ENCODE measurements around the gene CFDP1.
"Not testable (repeated sequence)": the region's sequence is repeated elsewhere in the genome, so short reads cannot be mapped to it uniquely, and the experiment has no call there.

The CFDP1 gene

DNA sequence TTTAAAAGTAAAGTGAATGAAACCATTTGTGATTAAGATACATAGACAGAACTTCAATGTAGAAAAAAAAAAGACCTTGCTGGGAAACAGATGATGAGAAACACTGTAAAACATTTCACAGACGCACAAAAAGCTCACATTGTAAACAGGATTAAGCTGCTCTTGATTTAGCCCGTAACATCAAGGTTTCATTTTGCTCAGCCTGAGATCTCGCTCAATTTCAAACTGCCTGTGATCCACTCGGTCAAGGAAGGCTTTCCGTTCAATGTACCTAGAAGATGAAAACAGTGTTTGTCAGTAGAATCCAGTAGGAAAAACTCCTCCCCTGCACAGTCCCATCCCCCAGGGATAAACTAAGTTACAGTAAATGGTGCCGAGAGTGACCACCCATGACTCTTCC lies 139.5 kb downstream of the CFDP1 start:
- DNase-seq (ENCODE audit: low spot score) = no peak

DNA sequence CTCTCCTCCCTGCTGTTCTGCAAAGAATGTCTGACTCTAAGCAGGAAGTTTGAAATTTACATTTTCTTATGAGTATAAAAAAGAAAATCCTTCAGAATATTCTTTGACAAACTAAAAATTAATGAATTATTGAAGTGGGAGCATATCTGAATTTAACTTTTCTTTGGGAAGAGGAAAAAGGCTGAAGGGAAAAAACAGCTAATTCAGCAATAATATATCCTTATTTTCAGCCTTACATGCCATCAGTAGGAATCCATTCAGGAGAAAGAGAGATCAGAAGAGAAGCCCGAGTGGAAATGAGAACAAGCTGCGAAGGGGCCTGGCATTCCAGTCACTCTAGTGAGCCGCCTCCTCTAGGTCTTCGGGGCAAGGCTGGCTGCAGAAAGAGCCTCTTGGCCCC lies 140.1 kb downstream of the CFDP1 start:
- DNase-seq (ENCODE audit: low spot score) = no peak

DNA sequence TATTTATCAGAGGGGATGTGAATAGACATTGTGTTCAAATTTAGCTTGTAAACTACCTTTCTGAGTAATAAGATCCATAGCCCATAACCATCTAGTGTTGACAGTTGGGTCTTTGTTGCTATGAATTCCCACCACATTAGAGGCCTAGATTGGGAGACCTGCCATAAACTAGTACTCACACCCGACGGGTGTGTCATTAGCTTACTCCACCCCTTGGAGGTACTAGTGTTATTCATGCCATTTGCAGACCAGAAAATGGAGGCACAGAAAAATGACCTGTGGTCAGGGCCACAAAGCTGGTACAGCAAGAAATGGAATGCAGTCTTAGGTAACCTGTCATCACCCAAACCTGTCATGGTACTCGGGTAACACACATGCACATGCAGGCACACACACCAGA lies 140.6 kb downstream of the CFDP1 start:
- no peak for DNase-seq (ENCODE audit: low spot score)

DNA sequence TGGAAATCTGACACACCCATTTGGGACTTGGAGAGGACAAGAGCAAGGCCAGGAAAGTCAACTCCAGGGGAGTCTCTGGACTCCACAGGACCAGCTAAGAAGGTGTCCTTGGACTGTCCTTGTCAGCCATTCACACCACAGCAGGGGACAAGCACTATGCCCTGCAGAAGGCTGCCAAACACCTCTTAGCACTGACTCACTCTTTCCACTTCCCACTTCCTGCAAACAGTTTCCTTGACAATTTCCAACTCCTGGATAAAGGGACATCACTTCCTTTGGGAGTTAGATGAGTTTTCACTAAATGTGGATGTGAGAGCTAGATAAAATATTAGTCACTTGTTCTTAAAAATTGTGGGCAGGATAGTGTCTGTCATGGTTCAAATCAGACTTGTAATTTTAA lies 144.1 kb downstream of the CFDP1 start:
- no peak for DNase-seq (ENCODE audit: low spot score)

DNA sequence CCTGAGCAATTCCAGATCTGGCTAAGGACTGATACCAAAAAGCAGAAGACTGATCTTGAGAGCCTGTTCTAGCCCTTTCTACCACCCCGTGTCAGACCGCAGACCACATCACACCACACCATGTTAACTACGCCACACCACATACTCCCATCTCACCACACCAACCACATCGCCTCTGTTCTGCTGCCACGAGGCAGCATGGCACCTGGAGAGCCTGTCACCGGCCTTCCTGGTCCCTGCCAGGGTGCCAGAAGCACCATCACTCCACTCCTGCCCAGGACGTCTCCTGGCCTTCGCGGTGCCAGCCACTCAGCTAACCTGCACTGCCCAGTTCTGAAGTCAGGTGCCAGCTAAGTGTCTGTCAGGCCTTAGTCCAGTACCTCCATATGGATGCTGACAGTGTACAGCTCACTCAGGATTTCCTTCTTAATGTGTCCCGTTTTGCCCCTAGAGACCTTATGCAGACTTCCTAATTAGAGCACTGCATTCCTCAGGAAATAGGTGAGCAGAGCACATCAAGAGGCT lies 144.6 kb downstream of the CFDP1 start:
- DNase-seq (ENCODE audit: low spot score) = no peak

DNA sequence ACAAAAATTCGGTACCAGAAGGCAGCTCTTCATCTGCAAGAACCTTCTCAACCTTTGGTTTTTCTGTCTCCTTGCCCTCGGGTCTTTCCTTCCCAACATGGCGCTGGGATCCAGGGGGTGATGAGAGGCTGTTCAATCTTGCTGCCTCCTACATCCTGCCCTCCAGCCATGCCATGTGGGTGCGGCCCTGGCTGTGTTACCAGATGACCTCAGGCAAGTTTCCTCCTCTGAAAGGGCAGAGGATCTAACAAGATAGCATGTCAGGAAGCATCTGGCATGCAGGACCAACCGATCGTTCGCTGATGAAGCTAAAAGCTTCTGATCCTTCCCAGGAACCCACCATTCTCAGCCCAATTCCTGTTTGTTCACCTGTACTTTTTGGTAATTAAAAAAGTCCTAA lies 145.1 kb downstream of the CFDP1 start:
- no peak for DNase-seq (ENCODE audit: low spot score)

DNA sequence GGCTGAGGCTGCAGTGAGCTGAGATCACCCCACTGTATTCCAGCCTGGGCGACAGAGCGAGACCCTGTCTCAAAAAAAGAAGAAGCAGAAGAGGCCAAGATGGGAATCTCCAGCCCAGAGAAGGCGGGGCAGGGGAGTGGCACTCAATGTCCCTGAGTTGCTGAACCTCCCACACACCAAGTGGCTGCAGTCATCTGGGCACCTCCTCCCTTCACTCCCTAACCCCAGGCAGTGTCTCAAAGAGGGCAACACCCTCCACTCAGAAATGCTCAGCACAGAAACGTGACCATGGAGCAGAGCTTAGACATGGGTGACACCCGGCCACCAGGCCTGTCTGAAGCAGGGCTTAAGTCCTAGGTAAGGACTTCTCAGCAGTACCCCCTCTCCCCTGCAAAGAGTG lies 145.6 kb downstream of the CFDP1 start:
- DNase-seq (ENCODE audit: low spot score) = no peak

DNA sequence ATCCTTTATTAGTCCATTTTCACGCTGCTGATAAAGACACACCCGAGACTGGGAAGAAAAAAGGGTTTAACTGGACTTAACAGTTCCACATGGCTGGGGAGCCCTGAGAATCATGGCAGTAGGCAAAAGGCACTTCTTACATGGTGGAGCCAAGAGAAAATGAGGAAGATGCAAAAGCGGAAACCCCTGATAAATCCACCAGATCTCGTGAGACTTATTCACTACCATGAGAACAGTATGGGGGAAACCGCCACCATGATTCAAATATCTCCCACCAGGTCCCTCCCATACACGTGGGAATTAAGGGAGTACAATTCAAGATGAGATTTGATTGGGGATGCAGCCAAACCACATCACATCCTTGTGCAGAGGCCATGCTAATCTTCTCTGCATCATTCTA lies 146.9 kb downstream of the CFDP1 start:
- DNase-seq (ENCODE audit: low spot score) = no peak

DNA sequence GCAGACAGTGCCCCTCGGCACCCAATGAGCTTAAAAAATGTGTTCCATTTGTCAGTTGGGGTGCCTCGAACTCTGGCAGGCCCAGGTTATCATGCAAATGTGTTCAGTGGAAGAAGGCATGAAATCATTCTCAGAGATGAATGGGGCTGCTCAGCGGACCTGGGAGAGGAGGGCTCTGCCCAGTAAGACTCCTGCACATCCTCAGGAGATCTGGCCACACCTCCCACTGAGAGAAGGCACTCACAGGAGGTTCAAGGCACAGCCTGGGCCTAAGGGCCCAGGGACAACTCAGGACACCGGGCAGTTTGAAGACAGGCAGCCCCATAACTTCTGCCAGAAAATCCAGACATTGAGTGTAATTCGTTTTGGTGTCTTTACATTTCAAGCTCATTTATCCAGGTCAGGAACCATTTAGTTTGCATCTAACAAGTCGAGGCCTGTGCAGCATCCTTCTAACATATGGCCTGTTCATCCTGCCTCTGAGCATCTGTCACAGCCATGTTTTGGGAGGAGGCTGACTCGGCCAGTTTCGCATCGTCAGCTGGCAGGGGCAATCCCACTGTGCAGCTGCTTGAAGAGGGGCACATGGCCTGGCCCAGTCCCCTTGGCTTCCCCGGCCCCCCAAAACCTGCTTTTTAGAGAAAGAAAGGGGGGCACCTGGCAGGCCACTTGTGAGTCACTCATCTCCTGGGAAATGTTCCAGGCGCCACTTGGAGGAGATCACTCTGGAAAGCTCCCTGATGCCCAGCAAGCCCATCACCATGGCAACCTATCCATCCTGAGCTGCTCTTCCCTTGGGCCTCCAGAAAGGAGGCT lies 150.6 kb downstream of the CFDP1 start:
- DNase-seq (ENCODE audit: low spot score) = peak; percentile 69

DNA sequence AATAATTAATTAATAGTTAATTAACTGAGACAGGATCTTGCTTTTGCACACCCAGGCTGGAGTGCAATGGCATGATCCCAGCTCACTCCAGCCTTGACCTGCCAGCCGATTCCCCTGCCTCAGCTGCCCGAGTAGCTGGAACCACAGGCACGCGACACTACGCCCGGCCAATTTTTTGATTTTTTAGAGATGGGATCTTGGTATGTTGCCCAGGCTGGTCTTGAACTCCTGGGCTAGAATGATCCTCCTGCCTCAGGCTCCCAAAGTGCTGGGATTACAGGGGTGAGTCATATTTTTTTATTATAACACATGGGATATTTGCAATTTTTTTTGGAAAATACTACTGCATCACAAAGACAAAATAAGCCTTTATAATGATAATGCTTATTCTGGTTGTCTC lies 151.5 kb downstream of the CFDP1 start:
- DNase-seq (ENCODE audit: low spot score) = no peak

DNA sequence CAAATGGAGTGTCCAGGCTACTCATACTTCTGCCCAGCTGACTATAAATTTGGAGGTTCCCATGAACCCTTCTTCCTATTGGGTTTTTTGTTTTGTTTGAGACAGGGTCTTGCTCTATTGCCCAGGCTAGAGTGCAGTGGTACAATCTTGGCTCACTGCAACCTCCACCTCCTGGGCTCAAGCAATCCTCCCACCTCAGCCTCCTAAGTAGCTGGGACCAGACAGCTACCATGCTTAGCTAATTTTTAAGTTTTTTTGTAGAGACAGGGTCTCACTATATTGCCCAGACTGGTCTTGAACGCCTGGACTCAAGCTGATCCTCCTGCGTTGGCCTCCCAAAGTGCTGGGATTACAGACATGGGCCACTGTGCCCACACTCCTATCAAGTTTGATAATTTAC lies 152.3 kb downstream of the CFDP1 start:
- not testable (repeated sequence) for DNase-seq (ENCODE audit: low spot score)

DNA sequence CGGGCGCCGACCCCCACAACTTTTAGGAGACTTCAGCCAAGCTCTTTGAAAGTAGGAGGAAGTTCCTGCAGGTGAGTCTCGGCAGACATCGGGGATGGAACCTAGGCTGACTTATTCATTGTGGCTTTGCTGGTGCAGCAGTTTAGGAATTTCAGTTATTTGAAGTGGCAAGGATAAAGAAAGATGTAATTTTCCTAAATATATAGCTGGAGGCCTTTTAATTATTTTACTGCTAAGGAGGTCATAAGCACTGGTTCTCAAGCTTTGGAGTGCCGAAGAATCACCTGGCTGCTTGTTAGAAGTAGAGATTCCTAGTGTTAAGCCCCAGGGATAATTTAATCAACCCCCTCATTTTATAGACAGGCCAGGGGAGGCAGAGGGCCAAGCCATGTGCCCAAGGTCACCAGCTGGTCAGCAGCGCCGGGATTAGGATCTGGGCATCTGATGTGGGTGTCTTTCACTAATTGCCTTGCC lies 152.9 kb downstream of the CFDP1 start:
- DNase-seq (ENCODE audit: low spot score) = no peak

DNA sequence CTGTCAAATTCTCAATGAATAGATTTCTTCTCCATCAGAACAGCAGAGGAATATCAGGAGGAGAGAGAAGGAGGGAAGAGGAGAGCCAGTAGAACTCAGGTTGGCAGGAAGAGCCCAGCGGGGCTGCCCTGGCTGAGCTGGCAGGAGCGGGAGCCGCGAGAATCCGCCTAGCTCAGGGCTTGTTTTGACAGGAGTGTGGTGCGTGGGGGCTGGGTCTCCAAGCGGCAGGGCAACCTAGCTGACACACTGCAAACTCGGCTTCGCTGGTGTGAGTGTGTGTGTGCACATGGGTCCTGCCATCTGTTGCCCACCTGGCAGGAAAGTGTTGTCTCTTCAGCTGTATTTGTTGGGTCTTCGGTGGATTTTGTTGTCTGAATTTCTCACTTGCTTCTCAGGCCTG lies 154.0 kb downstream of the CFDP1 start:
- DNase-seq (ENCODE audit: low spot score) = no peak

DNA sequence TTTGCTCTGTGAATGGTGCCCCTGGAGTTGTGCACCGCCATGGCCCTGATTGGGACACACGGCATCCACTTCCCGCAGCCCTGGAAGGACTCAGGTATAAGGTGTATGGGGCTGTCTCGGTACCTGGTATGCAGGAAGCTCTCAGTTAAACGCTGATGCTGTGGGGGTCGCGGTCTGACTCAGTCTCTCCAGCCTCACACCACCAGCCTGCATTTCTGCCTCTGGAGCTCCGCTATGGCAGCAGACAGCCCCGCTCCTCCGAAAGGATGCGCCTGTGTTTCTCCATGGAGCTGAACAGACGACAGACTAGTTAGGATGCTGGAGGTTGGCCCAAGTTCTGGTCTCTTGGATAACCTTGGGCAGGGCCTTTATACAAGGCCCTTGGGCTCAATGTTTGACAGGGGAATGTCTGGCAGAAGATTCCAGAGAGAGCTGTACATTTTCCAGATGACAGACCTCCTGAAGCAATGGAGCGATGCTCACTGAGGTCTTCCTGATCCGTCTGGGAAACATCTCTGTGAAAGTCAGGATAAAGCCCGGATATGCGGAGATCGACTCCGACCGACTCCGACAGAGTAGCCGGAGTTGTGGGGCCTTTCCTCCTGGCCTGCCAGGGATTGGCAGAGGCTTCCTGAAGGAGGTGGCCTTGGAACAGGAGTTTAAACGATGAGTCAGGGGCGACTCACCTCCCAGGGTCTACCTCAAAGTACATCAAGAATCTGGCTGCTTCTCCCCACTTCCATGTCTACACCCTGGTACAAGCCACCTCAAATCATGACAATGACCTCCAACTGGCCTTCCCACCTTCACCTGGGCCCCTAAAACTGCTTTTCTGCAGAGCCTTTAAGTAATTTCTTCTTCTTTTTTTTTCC lies 160.0 kb downstream of the CFDP1 start:
- DNase-seq (ENCODE audit: low spot score) = no peak

DNA sequence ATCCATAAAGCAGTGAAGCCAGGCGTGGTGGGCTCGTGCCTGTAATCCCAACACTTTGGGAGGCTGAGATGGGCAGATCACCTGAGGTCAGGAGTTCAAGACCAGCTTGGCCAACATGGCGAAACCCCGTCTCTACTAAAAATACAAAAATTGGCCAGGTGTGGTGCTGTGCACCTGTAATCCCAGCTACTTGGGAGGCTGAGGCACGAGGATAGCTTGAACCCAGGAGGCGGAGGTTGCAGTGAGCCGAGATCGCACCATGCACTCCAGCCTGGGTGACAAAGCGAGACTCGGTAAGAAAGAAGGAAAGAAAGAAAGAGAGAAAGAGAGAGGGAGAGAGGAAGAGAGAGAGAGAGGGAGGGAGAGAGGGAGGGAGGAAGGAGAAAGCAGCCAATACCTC lies 160.7 kb downstream of the CFDP1 start:
- DNase-seq (ENCODE audit: low spot score) = not testable (repeated sequence)

DNA sequence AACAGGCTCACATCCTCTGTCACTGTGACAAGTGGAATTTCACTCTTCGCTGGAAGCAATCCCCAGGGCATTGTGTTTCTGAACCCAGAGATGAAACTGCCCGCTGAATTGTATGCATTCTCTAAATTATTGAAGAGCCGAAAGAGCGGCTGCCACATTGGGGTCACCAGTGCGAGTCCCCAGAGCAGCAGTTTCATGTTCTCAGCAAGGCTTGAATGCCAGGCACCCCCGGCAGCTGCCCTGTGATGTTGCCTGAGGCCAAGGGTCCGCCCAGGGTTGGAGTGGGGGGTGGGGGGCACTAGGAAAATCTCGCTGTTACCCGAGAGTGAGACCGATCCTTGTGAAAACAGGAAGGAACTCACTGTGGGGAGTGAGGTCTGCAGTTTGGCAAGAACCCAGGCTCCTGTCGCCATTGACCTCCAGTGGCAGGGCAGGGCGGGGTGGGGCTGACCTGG lies 161.2 kb downstream of the CFDP1 start:
- no peak for DNase-seq (ENCODE audit: low spot score)

DNA sequence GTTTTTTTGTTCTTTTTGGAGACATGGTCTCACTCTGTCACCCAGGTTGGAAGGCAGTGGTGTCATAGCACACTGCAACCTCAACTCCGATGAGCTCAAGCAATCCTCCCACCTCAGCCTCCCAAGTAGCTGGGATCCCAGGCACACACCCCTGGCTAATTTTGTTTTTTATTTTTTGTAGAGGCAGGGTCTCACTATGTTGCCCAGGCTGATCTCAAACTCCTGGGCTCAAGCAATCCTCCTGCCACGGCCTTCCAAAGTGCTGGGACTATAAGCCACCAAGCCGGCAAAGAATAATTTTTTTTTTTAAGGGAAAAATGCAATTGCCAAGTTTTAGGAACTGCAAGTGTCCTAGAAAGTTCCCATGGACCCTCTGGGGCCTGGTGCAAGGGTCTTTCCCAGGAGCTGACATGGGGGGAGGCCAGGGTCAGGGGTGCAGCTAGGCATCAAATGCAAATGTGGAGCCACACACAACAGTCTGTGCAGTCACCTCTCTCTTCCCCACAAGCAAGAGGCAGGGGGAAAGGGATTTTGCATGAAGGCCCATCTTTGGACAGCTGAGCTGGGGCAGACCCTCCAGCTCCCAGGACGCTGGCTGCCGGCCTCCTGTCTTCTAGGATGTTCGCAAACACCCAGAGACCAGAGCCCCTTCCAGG lies 161.7 kb downstream of the CFDP1 start:
- no peak for DNase-seq (ENCODE audit: low spot score)

DNA sequence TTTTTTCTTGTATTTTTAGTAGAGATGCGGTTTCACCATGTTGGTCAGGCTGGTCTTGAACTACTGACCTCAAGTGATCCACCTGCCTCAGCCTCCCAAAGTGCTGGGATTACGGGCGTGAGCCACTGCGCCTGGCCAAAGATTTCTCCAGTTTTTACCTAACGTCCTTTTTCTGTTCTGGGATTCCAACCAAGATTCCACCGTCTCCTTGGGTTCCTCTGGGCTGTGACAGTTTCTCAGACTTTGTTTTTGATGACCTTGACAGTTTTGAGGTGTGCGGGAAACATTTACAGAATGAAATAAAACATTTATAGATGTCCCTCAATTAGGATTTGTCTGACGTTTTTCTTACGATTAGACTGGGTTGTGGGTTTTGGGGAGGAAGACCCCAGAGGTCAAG lies 163.9 kb downstream of the CFDP1 start:
- DNase-seq (ENCODE audit: low spot score) = not testable (repeated sequence)

DNA sequence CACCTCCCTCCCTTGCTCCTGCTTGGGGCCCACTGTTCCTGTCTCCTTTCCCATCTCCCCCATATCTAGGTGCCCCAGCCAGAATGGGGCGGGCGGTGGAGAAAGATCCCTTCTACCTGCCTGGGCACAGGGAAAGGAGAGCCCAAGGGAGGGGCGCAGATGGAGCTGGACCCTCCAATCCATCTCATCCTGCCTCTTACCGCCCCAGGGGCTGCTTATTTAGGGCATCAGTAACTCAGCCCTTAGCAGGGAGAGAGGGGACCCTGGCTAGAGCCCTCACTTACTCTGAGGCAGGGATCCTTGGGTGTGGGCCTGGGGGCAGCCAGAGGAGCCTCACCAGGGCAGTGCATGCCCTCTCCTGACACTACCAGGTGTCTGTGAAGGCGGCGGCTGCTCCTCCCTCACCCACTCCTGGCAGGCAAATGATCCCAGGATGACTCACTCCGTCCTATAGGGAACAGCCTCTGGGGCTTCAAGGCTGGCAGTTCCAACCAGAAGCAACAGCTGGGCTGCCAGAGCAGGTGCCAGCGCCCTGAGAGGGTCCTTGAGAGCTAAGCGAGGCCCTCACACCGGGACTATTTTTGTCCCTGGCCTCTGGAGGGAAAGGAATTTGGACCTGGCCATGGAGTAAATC lies 165.6 kb downstream of the CFDP1 start:
- DNase-seq (ENCODE audit: low spot score) = no peak

DNA sequence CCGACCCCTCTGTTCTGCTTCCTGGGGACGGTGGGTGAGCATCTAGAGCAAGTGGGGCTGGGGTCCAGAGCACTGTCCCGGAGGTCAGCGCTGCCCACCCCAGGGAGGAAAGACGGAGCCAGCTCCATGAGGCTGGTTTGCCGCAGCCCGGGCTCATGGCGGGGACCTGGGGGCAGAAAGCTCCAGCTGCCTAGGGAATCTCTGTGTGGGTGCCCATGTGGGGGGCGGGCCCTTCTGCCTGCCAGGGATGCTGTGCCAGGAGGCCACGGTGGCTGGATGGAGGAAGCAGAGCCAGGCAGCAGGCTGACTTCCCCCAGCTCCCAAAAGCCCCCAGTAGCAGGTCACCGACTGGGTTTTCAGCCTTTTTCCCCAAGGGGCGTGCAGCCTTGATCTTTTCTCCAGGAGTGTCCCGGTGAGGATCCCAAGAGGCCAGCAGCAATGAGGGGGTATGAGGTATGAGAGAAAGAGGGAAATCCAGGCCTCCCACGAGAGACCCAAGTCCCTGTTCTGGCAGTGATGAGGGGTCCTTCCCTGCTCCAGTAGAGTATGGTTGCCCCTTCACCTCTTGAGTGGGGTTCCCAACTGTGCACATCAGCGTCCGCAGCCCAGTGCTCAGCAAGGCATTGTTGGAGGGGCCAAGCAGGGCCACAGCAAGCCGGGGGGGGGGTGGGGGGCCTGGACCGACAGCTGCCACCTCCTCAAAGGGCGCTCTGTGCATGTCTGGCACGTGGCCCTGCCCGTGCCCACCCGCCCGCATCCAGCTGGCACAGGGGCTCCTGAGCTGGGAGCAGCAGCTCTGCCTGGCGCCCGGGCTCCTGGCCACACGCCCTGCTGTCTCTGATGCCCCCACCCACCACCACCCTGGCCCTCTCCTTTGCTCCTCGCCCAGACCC lies 166.3 kb downstream of the CFDP1 start:
- DNase-seq (ENCODE audit: low spot score) = no peak

All from SK-N-DZ (cell line).